IPS-11a (cell line): ENCODE results near the gene KLHL30.

Source experiments
- H3K4me3 ChIP-seq: one replicate; pipeline ENCODE4 v1.5.1; 2013; ENCODE audit warnings: low read depth, low read length, control low read depth

Gene KLHL30, protein sequence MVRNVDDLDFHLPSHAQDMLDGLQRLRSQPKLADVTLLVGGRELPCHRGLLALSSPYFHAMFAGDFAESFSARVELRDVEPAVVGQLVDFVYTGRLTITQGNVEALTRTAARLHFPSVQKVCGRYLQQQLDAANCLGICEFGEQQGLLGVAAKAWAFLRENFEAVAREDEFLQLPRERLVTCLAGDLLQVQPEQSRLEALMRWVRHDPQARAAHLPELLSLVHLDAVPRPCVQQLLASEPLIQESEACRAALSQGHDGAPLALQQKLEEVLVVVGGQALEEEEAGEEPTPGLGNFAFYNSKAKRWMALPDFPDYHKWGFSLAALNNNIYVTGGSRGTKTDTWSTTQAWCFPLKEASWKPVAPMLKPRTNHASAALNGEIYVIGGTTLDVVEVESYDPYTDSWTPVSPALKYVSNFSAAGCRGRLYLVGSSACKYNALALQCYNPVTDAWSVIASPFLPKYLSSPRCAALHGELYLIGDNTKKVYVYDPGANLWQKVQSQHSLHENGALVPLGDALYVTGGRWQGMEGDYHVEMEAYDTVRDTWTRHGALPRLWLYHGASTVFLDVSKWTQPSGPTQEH

GRCh38 chr2:238138331-238139195 lies at the start of gene KLHL30:
TSS of gene KLHL30 (plus strand) at chr2:238138668. CDS start at chr2:238140755, 2,087 bp downstream.
- H3K4me3 ChIP-seq: no peak within 1 kb of the TSS

GRCh38 chr2:238090887-238091286 lies 47.6 kb upstream of the KLHL30 start:
- H3K4me3 ChIP-seq: no peak overlapping the region

DNA sequence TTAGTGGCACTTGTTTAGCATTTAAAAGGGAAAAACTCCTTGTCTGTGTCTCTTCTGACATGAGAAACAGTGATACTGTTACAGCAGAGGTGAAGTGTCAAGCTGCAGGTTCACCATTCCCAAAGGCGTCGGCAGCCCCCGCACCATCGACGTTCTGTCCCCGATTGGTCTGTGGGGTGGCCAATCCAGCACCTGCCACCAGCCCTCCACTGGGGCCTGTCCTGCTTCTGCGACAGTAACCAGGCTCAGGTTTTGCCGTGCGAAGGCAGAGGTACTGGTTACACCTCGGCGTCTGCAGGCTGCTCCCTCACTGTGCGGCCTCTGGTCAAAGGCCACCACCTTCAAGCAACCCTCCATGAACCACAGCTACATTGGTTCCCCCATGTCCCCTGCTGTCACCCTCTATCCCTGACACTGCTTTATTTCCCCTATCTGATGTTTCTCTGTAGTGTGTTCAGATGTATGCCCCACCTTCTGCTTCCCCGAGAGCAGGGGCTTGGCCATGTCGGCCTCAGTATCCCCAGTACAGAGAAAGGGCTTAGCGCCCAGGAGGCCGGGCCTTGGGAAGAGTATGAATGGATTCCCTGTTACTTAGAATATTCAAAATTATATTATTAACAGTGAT lies 46.9 kb upstream of the KLHL30 start:
- H3K4me3 ChIP-seq: no peak overlapping the region

DNA sequence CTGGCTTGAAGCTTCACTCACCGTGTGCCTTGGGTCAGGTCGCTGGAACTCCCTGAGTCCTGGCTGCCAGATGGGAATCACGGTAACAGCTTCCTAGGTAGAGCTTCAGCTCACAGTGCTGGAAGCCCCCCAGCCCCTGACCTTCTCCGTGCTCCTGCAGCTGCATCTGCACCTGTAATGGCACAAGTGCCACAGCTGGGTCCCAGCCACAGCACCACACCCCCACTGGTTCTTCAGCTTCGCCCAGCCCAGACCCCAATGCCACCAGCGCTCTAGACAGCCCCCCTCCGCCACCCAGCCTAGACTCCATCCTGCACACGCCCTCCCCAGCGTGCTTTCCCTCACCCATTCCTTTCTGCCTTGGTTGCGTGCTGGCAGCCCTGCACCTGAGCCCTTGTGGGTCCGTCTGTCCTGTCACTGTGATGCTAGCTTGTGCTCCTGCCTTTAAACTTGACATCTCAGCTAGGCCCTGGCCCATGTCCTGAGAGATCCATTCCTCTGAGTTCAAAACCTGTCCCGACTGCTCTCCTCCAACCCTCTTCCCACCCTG lies 45.9 kb upstream of the KLHL30 start:
- no peak overlapping the region for H3K4me3 ChIP-seq

DNA sequence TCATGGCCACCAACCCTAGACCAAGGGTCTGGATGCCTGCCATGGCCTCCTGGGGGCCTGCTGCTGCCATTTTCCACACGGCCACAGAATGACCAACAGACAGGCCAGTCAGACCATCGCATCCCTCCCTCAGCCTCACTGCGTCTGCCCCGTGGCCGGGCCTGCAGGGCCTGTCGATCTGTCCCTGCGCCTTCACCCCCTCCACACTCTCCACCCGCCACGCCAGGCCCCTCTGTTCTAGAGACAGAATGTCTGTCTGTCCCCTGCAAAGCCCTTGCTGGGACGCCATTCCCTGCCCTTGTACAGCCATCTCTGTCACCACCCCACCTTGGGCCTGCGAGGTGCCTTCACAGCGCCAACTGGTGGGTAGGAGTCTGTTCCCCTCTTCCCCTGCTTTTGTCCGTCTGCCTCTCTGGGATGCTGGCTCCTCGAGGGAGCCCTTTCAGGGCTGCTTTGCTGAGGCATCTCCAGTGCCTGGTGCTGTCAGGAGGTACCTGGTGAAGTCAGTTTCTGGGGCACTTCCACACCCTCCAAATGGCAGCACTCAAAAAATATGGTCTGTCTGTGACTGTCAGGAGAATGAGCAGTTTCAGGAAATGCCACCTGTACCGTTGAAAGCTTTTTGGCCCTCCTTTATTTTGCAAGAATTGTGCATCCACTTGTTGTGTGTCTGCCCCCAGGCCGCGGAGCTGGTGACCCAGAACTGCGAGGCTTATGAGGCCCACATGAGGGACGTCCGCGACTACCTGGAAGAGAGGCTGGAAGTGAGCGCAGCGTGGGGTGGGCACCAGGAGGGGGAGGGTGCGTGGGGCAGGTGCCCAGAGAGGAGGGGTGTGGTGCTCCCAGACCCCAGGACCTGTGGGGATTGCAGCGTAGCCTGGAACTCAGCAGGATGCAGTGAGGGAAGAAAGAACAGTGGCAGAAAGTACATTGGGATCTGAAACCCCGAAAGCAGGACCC lies 45.0 kb upstream of the KLHL30 start:
- H3K4me3 ChIP-seq: no peak overlapping the region

- H3K4me3 ChIP-seq: no peak overlapping the region
Measured at GRCh38 chr2:238094438-238095022, 43.9 kb upstream of the KLHL30 start.

DNA sequence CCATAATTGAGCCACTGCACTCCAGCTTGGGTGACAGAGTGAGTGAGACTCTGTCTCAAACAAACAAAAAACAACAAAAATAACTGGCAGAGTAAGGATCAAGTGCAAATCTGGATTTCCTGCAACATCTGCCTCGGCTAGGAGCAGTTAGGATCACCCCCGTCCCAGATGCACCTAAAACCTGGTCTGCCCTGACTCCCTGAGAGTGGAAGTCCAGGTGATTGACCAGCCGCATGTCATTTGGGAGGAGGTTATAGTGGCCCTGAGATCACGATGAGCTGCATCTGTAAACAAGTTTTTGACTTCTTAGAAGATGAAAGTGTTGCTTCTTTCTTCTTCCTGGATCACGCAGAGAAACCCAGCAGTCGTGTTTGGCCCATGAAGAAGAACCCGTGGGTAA lies 43.3 kb upstream of the KLHL30 start:
- H3K4me3 ChIP-seq: no peak overlapping the region

GRCh38 chr2:238096311-238097011 lies 42.0 kb upstream of the KLHL30 start:
- H3K4me3 ChIP-seq: no peak overlapping the region

- H3K4me3 ChIP-seq: no peak overlapping the region
Measured at GRCh38 chr2:238097201-238097987, 41.1 kb upstream of the KLHL30 start.

GRCh38 chr2:238097988-238098871 lies 40.2 kb upstream of the KLHL30 start:
- H3K4me3 ChIP-seq: no peak overlapping the region

DNA sequence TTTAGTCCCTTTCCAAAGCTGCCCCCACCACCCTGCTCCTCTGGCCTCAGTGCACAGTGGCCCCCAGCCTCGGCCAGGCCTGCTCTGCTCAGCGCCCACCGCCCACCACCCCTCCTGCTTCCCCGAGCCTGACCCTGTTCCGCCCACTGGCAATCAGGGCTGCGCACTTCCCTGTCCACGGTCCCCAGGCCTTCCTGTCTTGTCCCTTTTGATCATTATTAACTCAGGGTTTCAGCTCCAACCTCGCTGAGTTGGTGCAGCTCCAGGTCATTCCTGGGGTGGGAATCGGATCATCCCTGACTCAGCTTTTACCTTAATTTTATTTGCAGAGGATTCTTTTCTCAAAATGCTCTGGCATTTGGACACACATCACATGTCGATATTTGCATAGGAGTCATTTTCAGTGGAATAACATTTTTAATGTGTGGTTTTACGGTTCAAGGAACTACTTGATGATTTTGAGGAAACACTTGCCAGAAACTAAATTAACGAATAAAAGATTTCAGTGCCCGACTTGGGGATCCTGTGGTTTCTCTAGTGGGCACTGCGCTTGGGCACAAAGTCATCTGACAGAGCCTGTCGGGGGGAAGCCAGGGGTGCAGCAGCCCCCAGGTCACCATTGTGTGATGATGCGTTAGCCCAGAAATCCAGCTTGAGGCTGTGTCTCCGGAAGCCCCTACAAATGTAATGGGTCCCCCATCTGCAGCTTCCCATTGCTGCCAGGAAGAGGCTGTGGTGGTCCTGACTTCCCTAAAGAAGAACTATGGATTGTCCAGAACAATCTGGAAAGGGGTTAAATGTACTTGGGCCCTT lies 39.4 kb upstream of the KLHL30 start:
- no peak overlapping the region for H3K4me3 ChIP-seq

DNA sequence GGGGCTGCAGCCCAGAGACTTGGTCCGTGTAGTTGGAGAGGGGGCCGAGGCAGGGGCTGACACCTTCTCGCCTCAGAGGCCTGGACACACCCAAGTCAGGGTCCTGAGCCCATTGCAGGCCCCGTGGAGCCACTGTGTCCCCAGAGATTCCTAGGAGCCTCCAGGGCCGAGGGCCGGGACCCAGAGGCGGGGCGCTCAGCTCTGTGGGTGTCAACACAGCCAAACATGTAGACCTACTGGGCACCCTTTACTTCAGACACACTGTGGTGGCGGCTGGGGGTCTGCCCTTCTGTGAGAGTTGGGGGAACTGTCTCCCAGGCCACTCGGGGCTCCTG lies 38.8 kb upstream of the KLHL30 start:
- H3K4me3 ChIP-seq: no peak overlapping the region

GRCh38 chr2:238100049-238100820 lies 38.2 kb upstream of the KLHL30 start, which contains the start of gene ESPNL:
TSS of gene ESPNL (plus strand) at chr2:238100340. CDS start at chr2:238100420, 80 bp downstream.
- no peak within 1 kb of the TSS for H3K4me3 ChIP-seq

DNA sequence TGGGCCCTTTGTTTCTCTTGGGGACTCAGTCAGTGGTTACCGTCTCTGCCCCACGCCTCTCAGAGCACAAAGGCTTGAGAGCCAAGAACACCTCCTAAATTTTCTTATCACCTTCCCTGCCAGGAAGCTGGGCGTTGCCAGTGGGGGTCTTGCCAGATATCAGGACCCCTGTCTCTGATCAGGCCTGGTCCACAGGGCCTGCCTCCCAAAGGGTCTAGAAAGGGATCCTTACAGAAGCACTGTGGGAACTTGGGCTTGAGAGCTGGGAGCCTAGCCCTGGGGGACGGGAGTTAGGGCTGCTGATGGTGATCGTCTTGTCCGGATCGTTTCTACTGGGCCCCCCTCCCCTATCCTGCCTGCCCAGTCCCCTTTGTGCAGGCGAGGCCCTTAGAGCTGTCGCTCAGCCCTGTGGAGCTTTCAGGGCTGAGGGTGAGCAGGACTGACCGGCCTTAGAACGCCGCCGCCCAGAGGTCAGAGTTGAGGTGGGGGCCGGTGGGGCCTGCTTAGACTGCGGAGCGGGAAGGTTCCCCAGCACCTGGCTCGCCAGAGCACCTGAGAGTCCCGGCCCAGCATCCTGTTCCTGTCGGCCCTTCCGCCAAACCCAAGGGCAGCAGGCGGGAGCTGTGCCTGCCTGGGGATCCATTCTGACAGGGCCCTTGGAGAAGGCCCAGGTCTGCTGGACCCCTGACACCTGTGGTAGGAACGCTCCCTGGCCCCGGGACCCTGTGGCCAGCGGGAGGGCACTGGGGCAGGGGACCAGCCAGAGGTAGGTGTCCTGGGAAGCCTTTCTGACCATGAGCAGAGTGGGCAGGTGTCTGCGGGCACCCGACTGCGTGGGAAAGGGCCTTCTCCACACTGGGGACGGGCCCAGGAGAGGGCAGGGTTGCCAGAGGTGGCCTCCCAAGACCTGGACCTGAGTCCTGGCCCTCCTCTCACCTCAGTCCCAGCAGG lies 37.4 kb upstream of the KLHL30 start:
- no peak overlapping the region for H3K4me3 ChIP-seq
